Activated T-cell treated with anti-CD3 and anti-CD28 coated beads, Interleukin-2, amount 50 U/mL, for 1 hour (primary cell): ENCODE measurements around the gene CBL.

Experiments
- DNase-seq: peaks from one replicate; pipeline ENCODE4 v3.0.0-alpha.2; 2020

CBL gene

GRCh38 chr11:119277660-119278059 lies 71.5 kb downstream of the CBL start:
- no peak for DNase-seq

DNA sequence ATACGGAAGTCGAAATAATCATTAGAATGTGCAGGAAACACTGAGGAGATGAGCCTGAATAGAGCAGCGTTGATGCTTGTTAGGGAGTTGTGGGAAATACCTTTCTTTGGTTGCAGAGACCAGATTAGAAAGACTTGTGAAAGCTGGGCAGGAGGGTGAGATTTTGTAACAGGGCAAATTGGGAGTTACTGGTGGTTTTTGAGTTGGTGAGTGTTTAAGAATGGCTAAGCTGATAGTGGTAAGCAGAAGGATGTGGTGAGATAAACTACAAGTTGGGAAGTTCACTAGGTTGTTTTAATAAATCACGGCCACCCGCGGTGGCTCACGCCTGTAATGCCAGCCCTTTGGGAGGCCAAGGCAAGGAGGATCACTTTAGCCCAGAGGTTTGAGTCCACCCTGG lies 76.4 kb downstream of the CBL start:
- no peak for DNase-seq

- no peak for DNase-seq
Measured at GRCh38 chr11:119284344-119285157, 78.4 kb downstream of the CBL start.

- DNase-seq, result no peak
Measured at GRCh38 chr11:119285431-119285830, 79.3 kb downstream of the CBL start.

DNA sequence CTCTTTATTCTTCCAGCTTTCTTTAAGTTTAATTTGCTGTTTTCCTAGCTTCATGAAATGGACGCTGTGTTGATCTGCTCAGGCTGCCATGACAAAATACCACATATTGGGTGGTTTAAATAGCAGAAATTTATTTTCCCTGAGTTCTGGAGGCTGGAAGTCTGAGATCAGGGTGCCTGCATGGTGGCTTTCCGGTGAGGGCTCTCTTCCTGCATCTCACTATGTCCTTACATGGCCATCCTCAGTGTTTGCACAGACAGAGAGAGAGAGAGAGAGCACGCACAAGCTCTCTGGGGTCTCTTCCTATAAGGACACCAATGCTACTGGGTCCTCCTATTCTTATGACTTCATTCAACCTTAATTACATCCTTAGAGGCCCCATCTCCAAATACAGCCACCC lies 82.1 kb downstream of the CBL start:
- no peak for DNase-seq

DNA sequence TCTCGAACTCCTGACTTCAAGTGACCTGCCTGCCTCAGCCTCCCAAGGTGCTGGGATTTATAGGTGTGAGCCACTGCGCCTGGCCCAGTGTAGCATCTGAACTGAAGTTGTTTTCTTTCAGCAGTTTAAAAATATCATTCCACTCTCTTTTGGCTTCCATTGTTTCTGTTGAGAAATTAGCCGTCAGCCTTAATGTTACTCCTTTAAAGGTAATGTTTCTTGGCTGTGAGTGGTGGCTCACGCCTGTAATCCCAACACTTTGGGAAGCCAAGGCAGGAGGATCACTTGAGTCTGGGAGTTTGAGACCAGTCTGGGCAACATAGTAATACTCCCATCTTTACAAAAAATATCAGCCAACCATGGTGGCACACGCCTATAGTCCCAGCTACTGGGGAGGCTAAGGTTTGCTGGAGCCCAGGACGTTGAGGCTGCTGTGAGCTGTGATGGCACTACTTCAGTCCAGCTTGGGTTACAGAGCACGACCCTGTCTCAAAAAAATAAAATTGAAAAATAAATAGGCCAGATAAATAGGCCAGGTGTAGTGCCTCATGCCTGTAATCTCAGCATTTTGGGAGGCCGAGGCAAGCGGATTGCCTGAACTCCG lies 84.9 kb downstream of the CBL start:
- DNase-seq, result no peak

GRCh38 chr11:119293461-119293860 lies 87.3 kb downstream of the CBL start:
- DNase-seq, result no peak

GRCh38 chr11:119295178-119295577 lies 89.0 kb downstream of the CBL start:
- no peak for DNase-seq

- DNase-seq, result no peak
Measured at GRCh38 chr11:119297938-119298337, 91.8 kb downstream of the CBL start.

DNA sequence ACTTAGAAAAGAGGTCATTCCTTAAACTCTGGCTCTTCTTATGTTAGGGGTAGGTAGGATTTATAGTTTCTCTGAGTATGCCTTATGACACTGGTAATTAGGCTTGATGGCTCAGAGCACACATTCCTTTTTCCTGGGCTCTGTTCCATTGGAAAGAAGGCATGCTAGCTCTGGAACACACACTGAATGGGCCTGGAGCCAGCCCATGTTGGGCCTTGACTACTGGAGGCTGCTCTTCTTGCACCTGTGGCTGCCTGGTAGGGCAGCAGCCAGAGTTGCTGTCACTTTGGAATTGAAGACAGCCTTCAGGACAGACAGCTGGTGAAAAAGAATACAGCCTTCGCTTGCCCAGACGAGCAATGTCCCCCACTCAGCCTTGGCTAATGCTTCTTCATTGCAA lies 92.6 kb downstream of the CBL start:
- DNase-seq, result no peak

DNA sequence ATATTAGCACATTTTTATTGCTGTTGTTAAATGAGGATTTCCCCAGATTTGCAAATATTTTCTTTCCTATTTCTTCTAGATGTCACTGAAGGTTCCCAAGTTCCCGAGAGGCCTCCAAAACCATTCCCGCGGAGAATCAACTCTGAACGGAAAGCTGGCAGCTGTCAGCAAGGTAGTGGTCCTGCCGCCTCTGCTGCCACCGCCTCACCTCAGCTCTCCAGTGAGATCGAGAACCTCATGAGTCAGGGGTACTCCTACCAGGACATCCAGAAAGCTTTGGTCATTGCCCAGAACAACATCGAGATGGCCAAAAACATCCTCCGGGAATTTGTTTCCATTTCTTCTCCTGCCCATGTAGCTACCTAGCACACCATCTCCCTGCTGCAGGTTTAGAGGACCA lies 93.3 kb downstream of the CBL start:
- no peak for DNase-seq

- DNase-seq, result no peak
Measured at GRCh38 chr11:119300198-119300964, 94.2 kb downstream of the CBL start.

DNA sequence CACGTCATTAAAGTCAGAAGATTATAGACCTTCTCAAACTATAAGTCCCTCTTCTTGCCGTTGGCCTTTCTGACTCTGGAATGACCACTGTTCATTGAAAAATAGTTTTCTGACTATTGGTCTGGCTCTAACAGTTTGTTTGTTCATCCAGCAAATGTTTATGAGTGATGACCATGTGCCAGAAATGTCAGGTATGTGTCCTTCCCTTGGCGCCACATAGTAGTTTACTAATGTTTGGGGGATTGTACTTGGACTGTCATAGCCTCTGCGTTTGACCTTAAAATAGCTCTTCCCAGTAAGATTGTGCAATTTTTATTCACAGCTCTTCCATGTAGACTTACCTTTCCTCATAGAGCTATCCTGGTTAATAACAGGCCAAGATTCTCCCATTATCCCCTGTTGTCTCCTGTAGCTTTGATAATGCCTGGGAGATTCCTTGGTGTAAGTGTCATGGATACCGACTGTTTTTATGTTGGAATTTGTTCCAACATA lies 97.1 kb downstream of the CBL start:
- no peak for DNase-seq

GRCh38 chr11:119305556-119306372 lies 99.6 kb downstream of the CBL start:
- no peak for DNase-seq

- DNase-seq, result peak; percentile 50
Measured at GRCh38 chr11:119306373-119306890, 100.3 kb downstream of the CBL start.

- DNase-seq, result no peak
Measured at GRCh38 chr11:119307219-119307618, 101.1 kb downstream of the CBL start.

GRCh38 chr11:119307974-119308373 lies 101.8 kb downstream of the CBL start:
- DNase-seq, result no peak

DNA sequence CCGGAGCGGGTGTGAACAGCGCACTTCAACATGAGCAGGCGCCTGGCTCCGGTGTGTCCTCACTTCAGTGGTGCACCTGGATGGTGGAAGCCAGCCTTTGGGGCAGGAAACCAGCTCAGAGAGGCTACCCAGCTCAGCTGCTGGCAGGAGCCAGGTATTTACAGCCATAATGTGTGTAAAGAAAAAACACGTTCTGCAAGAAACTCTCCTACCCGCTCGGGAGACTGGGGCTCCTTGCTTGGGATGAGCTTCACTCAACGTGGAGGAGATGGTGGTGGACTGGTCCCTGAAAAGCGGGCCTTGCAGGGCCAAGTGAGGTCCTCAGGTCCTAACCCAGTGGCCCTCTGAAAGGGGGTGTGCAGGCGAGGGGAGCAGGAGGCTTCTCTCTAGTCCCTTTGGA lies 103.3 kb downstream of the CBL start:
- no peak for DNase-seq

GRCh38 chr11:119309953-119310681 lies 104.0 kb downstream of the CBL start:
- no peak for DNase-seq

GRCh38 chr11:119310682-119311052 lies 104.5 kb downstream of the CBL start:
- DNase-seq, result no peak

GRCh38 chr11:119314726-119315125 lies 108.6 kb downstream of the CBL start:
- DNase-seq, result no peak
